Heart right ventricle (tissue), 16 donors: ENCODE results near the gene MKRN1. TPM values are rescaled to one million over a fixed set of nuclear protein-coding genes. Genes with fewer than 3 reads are reported as not detected.

Experiments
- ATAC-seq, 8 donors: fragments of 200-7000 bp; cut with Tn5 transposase; one replicate each; pipeline ENCODE4 v1.9.1; 2020; ENCODE audit warnings: mild to moderate bottlenecking in 8 of 8, moderate library complexity in 8 of 8, moderate number of reproducible peaks in 1 of 8
- DNase-seq, 2 donors: peaks; one replicate each; pipeline ENCODE4 v3.0.0-alpha.2; 2020
- H3K27ac ChIP-seq, 10 donors: fragments of 200-600 bp; sonication (generic) in 2 of 10; one replicate each; pipeline versions ENCODE4 v1.5.0 to v1.8.0; 2020 to 2022; ENCODE audit warnings: mild to moderate bottlenecking in 3 of 10
- H3K27me3 ChIP-seq, 7 donors: fragments of 200-600 bp; one replicate each; pipeline ENCODE4 v1.8.0; 2021 to 2022; ENCODE audit warnings: mild to moderate bottlenecking in 2 of 7
- H3K36me3 ChIP-seq, 9 donors: fragments of 200-600 bp; sonication (generic) in 1 of 9; one replicate each; pipeline versions ENCODE4 v1.5.0 to v1.8.0; 2020 to 2022; ENCODE audit warnings: mild to moderate bottlenecking in 2 of 9
- H3K4me1 ChIP-seq, 9 donors: fragments of 200-600 bp; sonication (generic) in 1 of 9; one replicate each; pipeline versions ENCODE4 v1.5.0 to v1.8.0; 2020 to 2022; ENCODE audit warnings: mild to moderate bottlenecking in 4 of 9
- H3K4me3 ChIP-seq, 10 donors: fragments of 200-600 bp; sonication (generic) in 2 of 10; one replicate each; pipeline versions ENCODE4 v1.5.0 to v1.8.0; 2020 to 2022; ENCODE audit warnings: mild to moderate bottlenecking in 7 of 10, moderate library complexity in 2 of 10
- H3K9me3 ChIP-seq, 11 donors: fragments of 200-600 bp in 10 of 11; sonication (generic) in 2 of 11; one replicate each; pipeline versions ENCODE4 v1.5.0 to v1.8.0; 2013 to 2022; ENCODE audit warnings: mild to moderate bottlenecking in 2 of 11, control low read depth in 1 of 11, moderate library complexity in 1 of 11
- CTCF ChIP-seq, 9 donors: fragments of 200-600 bp; sonication (generic) in 2 of 9; IDR thresholded peaks; one replicate each; pipeline versions ENCODE4 v1.5.0 to v1.8.0; 2021 to 2022; ENCODE audit warnings: antibody characterized with exemption in 9 of 9, mild to moderate bottlenecking in 5 of 9, moderate library complexity in 1 of 9
- WGBS, 2 donors: extraction: QIAGEN DNeasy Blood & Tissue Kit; methylation state at CpG; one replicate each; pipeline ENCODE4 v1.1.7; 2013; ENCODE audit warnings: inconsistent platforms in 1 of 2; 5-methylcytosine and 5-hydroxymethylcytosine counted together
- intact Hi-C, 10 donors: fragments of 100-400 bp; cut with DNase I; formaldehyde crosslinking; loops; one replicate each; pipeline versions ENCODE4 v1.11.1 to v1.14.2; 2022
- long read RNA-seq, 3 donors: library from polyadenylated mRNA; unstranded; transcript quantifications; one replicate each; pipeline ENCODE4 v2.0.0, GENCODE V29; 2020 to 2021
- polyA plus RNA-seq, 2 donors: library from polyadenylated mRNA; stranded (reverse); fragments of 200-250 nt; gene quantifications; one replicate each; pipeline ENCODE4 v1.2.3, GENCODE V29; 2013
- total RNA-seq, 10 donors: library from RNA; stranded (reverse); fragmentation: NEBNext Ultra II Directional in 3 of 10; extraction: Animal tissue kit (Norgen Biotek cat#: 25700) in 3 of 10; gene quantifications; one replicate each; pipeline versions ENCODE4 v1.2.1 to v1.2.4, GENCODE V29; 2021 to 2023
- donor health status: Arrhythmogenic right ventricular cardiomyopathy.
- donor health status: ischemic (EF 13 %, LVEDD 7.1; RV severe dilation, severe dysfunction).
- donor health status: healthy with polysubstance abuse.
- donor health status: DM: no; HTN: yes; CAD: no.
- donor health status: DM: no; HTN: no; CAD: no.
- donor health status: ischemic (EF 25% LVEDD 6.9; RV normal size, moderate dysfunction).
- donor health status: ischemic (EF 25% LVEDD 5.7; RV mildly dilated, moderate dysfunction).
- donor health status: healthy.
- donor health status: DM: yes; HTN: yes; CAD: no.
- donor health status: Ischemic cardiomyopathy.
- donor health status: ischemic (EF 35%, LVEDD 5.7; RV mildly dilated, moderate dysfunction).
- donor health status: nonischemic (EF 11% LVEDD 7.7; RV severe dilation, severe dysfunction).
- donor health status: DM: yes; HTN: yes; CAD: no.
- donor health status: PGD.
- donor health status: ischemic (EF 29% LVEDD 5.4; RV normal size, mild dysfunction).
- donor health status: nonischemic (EF 23%, LVEDD 6.1; RV moderate dilation, normal function).

Gene MKRN1, protein sequence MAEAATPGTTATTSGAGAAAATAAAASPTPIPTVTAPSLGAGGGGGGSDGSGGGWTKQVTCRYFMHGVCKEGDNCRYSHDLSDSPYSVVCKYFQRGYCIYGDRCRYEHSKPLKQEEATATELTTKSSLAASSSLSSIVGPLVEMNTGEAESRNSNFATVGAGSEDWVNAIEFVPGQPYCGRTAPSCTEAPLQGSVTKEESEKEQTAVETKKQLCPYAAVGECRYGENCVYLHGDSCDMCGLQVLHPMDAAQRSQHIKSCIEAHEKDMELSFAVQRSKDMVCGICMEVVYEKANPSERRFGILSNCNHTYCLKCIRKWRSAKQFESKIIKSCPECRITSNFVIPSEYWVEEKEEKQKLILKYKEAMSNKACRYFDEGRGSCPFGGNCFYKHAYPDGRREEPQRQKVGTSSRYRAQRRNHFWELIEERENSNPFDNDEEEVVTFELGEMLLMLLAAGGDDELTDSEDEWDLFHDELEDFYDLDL
- 100 to 1,000 TPM in 4 of 10 donors, 10 to 100 TPM in 6; 80.6 to 113 (median 92.0) TPM for total RNA-seq
- 10 to 100 TPM; 38.5 to 42.0 TPM for polyA plus RNA-seq
- long read RNA-seq, donor 1, transcript MKRN1-202 (5 exons, 1,601 nt): minor isoform, 28 of 294 reads
- long read RNA-seq, donor 1, transcript MKRN1-201 (8 exons, 3,151 nt): major isoform, 232 of 294 reads
- long read RNA-seq, donor 1, partial matches to known transcripts: 4 of 294 reads
- long read RNA-seq, donor 1, other reads (novel, unspliced or antisense): 30 of 294 reads
- long read RNA-seq, donor 2, transcript MKRN1-202 (5 exons, 1,601 nt): minor isoform, 23 of 284 reads
- long read RNA-seq, donor 2, transcript MKRN1-201 (8 exons, 3,151 nt): major isoform, 228 of 284 reads
- long read RNA-seq, donor 2, partial matches to known transcripts: 8 of 284 reads
- long read RNA-seq, donor 2, other reads (novel, unspliced or antisense): 24 of 284 reads
- long read RNA-seq, donor 3, transcript MKRN1-202 (5 exons, 1,601 nt): minor isoform, 11 of 138 reads
- long read RNA-seq, donor 3, transcript MKRN1-201 (8 exons, 3,151 nt): major isoform, 98 of 138 reads
- long read RNA-seq, donor 3, partial matches to known transcripts: 17 of 138 reads
- long read RNA-seq, donor 3, other reads (novel, unspliced or antisense): 12 of 138 reads

GRCh38 chr7:140479062-140479738 is at the start of gene MKRN1:
Gene MKRN1, minus strand, starts transcription at chr7:140479505. Its CDS starts 161 bp downstream, at chr7:140479344.
- peak in 1 of 9 donors; percentile 11 for TF ChIP-seq CTCF (IDR thresholded peaks at IDR 0.05)
- Histone ChIP-seq H3K4me3 (peak within 1 kb of the TSS; percentile 69 to 99 (median 96)), H3K9me3 (no peaks in the 10 kb centered on the region), H3K36me3 (peaks cover 0 to 6% (median 0%) of the 10 kb centered on the region in 9 donors), H3K27ac (peak within 1 kb of the TSS; percentile 16 to 94 (median 90)), H3K4me1 (peaks cover 4 to 38% (median 27%) of the 10 kb centered on the region in 9 donors), H3K27me3 (no peaks in the 10 kb centered on the region)
- DNase-seq: peak; percentile 93 to 94
- intact Hi-C loops: loop anchor here in 8 of 10 donors (2.0 to 10.0 kb wide), 3 partner anchors 173 to 536 kb away; partner anchors contain the start of gene MRPS33 (in 2 of the 8)
- 0% methylated on average over 61 to 71 of the region's 71 CpGs for WGBS, 2 donors
- ATAC-seq: peak; percentile 96 to 99 (median 99)

GRCh38 chr7:140526787-140527664 is 47.7 kb upstream of the MKRN1 start:
- intact Hi-C loops: no loop called here
- no peak for TF ChIP-seq CTCF (IDR thresholded peaks at IDR 0.05)
- Histone ChIP-seq H3K4me1 (peaks cover 0 to 9% (median 0%) of the 10 kb centered on the region in 9 donors), H3K9me3 (no peaks in the 10 kb centered on the region), H3K27me3 (no peaks in the 10 kb centered on the region), H3K27ac (no peak overlapping the region), H3K36me3 (peaks cover 0 to 72% (median 5%) of the 10 kb centered on the region in 9 donors), H3K4me3 (no peak overlapping the region)
- WGBS, 2 donors: 76 to 81% methylated on average over 31 of the region's 31 CpGs
- DNase-seq (no peak), ATAC-seq (peak in 1 of 8 donors; percentile 47)

DNA sequence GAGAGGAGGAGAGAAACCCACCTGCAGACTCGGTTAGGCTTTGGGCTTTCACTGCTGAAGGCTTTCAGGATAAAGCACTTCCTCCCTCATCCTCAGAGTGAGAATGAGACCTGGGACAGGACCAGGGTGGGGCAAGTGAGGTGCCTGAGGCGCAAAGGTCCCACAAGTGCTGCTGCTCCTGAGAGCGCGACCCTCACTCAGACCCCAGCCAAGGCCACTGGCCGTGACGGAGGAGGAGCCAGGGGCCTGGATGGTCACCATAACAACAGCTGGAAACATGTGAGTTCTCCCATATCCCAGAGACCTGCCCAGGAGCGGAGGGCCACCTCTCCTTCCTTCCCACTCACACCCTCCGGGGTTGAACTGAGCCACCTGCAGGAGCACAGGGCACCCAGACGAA is 46.9 kb upstream of the MKRN1 start:
- Histone ChIP-seq H3K9me3 (no peaks in the 10 kb centered on the region), H3K4me3 (no peak overlapping the region), H3K27ac (no peak overlapping the region), H3K36me3 (peaks cover 0 to 74% (median 5%) of the 10 kb centered on the region in 9 donors), H3K27me3 (no peaks in the 10 kb centered on the region), H3K4me1 (peaks cover 0 to 9% (median 0%) of the 10 kb centered on the region in 9 donors)
- intact Hi-C loops: no loop called here
- DNase-seq (no peak), ATAC-seq (peak in 1 of 8 donors; percentile 34)
- no peak for TF ChIP-seq CTCF (IDR thresholded peaks at IDR 0.05)
- WGBS, 2 donors: 88 to 90% methylated on average over 9 of the region's 9 CpGs
